Measurements from ENCODE around the gene STIP1.

STIP1 gene

GRCh38 chr11:64144587-64145472, 41.1 kb upstream of the STIP1 start:
- no peak overlapping the region for H3K27ac ChIP-seq
- TF ChIP-seq ZFX (IDR thresholded peaks at IDR 0.05; ENCODE audit: borderline replicate concordance), result no peak
- TF ChIP-seq, protein P1, sequence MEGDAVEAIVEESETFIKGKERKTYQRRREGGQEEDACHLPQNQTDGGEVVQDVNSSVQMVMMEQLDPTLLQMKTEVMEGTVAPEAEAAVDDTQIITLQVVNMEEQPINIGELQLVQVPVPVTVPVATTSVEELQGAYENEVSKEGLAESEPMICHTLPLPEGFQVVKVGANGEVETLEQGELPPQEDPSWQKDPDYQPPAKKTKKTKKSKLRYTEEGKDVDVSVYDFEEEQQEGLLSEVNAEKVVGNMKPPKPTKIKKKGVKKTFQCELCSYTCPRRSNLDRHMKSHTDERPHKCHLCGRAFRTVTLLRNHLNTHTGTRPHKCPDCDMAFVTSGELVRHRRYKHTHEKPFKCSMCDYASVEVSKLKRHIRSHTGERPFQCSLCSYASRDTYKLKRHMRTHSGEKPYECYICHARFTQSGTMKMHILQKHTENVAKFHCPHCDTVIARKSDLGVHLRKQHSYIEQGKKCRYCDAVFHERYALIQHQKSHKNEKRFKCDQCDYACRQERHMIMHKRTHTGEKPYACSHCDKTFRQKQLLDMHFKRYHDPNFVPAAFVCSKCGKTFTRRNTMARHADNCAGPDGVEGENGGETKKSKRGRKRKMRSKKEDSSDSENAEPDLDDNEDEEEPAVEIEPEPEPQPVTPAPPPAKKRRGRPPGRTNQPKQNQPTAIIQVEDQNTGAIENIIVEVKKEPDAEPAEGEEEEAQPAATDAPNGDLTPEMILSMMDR (IDR thresholded peaks at IDR 0.05), result no peak

DNA sequence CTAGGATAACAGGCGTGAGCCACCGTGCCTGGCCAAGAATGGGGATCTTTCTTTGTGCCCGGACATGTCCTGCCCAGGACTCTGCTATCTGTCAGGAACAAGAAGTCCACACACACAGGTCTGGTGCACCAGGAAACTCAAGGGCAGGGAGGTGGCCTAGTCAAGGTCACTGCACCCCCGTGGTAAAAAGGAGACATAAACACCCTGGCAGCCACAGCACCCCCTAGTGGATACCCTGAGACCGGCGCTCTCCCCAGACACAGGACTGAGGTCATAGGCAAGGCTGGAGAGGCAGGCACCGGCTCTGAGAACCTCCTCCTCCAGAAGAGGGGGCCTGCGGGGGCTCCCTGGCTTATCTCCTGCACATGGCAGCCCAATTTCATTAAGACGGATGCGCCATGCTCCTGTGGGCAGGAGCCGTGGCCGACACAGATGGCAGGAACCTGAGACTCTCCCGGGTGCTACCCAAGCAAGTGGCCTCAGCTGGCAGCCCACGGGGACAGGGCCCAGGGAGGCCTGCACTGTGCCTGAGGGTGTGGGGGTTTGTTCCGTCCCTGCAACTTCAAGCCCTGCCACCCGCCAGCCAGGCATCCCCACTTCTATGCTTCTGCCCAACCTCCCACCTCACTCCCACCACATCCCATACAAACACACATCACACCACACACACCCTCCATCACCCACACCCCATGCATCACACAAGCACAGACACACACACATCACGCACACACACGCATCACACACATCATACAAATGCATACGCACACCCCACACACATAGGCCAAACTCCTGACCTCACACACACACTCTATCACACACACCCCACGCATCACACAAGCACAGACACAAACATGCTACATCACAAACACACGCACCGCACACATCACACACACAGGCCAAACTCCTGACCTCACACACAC, 39.7 kb upstream of the STIP1 start:
- H3K27ac ChIP-seq, result no peak overlapping the region
- TF ChIP-seq, protein P1 (IDR thresholded peaks at IDR 0.05), result peak; percentile 89
- TF ChIP-seq ZFX (IDR thresholded peaks at IDR 0.05; ENCODE audit: borderline replicate concordance), result no peak

- no peak overlapping the region for H3K27ac ChIP-seq
- no peak for TF ChIP-seq ZFX (IDR thresholded peaks at IDR 0.05; ENCODE audit: borderline replicate concordance)
- TF ChIP-seq, protein P1 (IDR thresholded peaks at IDR 0.05), result peak; percentile 95
Measured at GRCh38 chr11:64148226-64148916, 37.6 kb upstream of the STIP1 start.

DNA sequence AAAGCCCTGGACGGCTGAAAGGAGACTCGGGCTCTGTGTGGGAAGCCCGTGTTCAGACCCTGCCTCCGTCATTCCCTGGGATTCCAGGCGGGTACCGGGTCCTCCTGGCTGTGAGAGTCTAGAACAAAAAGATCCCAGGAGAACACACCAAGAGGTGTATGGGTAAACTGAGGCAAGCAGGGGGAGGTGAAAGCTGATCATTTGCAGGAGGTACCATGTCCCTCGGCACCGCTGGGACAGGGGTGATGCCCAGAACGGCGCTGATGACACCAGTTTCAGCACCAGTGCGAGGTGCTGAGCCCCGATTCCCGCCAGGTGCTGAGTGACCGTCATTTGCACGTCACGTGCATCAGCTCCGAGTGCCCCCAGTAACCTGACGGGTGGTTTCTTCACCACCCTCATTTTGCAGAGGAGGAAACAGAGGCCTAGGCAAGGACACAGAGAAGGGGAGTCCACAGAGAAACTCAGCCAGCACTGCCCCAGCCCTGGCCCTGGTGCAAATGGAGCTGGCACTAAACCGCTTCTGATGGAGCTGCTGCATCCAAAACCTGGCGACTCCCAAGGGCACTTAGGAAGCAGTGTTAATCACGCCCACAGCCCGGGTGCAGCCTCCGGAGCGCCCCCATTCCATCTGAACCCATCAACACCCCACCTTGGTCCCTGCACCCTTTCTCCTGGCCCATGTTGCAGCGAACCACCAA, 36.9 kb upstream of the STIP1 start:
- H3K27ac ChIP-seq, result no peak overlapping the region
- no peak for TF ChIP-seq ZFX (IDR thresholded peaks at IDR 0.05; ENCODE audit: borderline replicate concordance)
- TF ChIP-seq, protein P1 (IDR thresholded peaks at IDR 0.05), result peak; percentile 68

DNA sequence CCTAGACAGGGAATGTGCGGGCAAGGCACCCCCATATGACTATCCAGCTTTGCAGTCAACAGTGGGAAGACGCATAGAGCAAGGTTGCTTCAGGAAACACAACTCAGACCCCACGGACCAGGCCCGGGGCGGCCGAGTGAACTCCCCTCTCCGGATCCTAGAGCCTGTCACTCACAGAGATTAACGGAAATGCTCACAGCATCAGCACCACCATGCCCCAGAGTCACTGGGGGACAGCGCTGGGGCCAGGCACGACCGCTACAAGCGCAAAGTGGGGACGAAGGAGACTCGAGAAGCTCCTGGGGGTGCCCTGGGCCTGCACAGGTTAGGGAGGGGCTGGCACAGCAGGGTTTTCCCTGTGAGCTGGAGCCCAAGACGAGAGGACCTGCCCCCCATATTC, 35.9 kb upstream of the STIP1 start:
- no peak overlapping the region for H3K27ac ChIP-seq
- TF ChIP-seq, protein P1 (IDR thresholded peaks at IDR 0.05), result no peak
- TF ChIP-seq ZFX (IDR thresholded peaks at IDR 0.05; ENCODE audit: borderline replicate concordance), result no peak

- TF ChIP-seq ZFX (IDR thresholded peaks at IDR 0.05; ENCODE audit: borderline replicate concordance), result no peak
- TF ChIP-seq, protein P1 (IDR thresholded peaks at IDR 0.05), result no peak
- no peak overlapping the region for H3K27ac ChIP-seq
Measured at GRCh38 chr11:64150481-64151239, 35.3 kb upstream of the STIP1 start.

Measured in 22Rv1 (cell line).